Body of pancreas (tissue), 4 donors: ENCODE data around the gene RAMP1.

ENCODE experiments used
- POLR2A ChIP-seq, 3 donors: fragments of 450-650 bp; IDR thresholded peaks; one replicate each; pipeline ENCODE4 v1.6.1; 2016; ENCODE audit warnings: antibody characterized with exemption in 3 of 3, mild to moderate bottlenecking in 2 of 3
- TF ChIP-seq, protein P1 (sequence below), 7 experiments: fragments of 450-650 bp in 4 of 7; fragments of 200-600 bp in 3 of 7; sonication (generic) in 3 of 7; IDR thresholded peaks; one replicate each; pipeline ENCODE4 v1.5.1; 2016 to 2019; ENCODE audit warnings: antibody characterized with exemption in 7 of 7

DNA sequence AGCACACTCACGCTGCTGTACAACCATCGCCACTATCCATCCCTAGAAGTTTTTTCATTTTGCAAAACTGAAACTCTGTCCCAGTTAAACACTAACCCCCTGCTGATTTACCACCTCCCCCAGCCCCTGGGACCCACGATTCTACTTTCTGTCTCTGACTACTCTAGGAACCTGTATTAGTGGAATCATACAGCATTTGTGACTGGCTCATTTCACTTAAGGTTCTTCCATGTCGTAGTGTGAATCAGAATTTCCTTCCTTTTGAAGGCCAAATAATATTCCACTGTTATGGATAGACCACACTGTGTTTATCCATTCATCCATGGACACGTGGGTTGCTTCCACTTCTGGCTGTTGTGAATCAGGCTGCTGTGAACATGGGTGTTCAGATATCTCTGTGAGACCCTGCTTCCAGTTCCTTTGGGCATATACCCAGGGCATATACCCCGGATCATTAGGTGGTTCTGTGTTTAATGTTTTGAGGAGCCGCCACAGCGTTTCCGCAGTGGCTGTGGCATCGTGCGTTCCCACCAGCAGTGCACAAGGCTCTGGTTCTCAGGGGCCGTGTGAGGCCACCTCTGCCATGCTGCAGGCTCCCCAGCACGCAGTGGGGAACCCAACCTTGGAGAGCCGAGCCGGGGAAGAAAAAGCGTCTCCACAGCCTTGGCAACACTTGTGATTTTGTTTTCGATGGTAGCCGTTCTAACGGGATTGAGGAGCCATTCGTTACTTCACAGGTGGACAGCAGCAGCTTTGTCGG lies 10.1 kb downstream of the RAMP1 start:
- TF ChIP-seq, protein P1, sequence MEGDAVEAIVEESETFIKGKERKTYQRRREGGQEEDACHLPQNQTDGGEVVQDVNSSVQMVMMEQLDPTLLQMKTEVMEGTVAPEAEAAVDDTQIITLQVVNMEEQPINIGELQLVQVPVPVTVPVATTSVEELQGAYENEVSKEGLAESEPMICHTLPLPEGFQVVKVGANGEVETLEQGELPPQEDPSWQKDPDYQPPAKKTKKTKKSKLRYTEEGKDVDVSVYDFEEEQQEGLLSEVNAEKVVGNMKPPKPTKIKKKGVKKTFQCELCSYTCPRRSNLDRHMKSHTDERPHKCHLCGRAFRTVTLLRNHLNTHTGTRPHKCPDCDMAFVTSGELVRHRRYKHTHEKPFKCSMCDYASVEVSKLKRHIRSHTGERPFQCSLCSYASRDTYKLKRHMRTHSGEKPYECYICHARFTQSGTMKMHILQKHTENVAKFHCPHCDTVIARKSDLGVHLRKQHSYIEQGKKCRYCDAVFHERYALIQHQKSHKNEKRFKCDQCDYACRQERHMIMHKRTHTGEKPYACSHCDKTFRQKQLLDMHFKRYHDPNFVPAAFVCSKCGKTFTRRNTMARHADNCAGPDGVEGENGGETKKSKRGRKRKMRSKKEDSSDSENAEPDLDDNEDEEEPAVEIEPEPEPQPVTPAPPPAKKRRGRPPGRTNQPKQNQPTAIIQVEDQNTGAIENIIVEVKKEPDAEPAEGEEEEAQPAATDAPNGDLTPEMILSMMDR (IDR thresholded peaks at IDR 0.05): no peak
- TF ChIP-seq POLR2A (IDR thresholded peaks at IDR 0.05): no peak
